ENCODE data around the gene ZMYM4.

ZMYM4 gene

DNA sequence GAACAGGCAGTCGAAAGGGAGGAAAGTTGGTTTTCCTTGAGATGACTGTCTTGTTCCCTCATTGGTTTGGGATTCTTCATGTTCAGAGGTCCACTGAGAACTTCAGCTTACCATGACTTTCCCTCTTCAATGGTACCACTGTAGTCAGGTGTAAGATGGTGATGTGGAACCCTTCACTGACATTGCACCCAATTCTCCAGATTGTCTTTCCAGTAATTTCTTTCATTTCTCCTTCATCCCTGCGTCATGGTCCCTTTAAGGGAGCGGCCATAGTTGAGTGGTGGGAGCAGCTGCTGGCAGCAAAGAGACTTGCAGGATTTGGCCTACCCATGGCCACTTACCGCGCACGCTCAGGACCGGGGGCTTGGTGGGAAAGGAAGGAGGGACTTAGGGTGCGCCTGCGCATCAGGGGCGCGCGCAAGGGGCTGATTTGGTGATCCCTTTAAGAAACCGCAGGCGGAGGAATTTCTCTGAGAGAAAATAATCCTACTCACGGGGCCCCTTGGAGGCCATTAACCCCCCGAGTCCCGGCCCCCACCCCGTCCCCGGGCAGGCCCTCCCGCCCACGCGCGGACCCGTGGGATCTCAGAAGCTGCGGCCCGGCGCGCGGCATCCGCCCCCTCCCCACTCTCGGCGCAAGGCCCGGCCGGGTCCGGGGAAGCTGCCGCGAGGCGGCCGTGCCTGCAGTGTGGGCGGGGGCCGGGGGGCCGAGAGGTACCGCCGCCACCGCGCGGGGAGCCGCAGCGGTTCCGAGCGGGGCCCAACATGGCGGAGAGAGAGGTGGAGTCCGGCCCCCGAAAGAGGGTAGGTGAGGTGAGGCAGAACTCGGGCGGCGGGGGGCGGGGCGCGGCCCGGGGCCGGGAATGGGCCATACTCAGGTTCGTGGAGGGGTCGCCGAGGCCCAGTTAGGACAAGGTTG is at the start of gene ZMYM4:
Gene ZMYM4 (plus strand): TSS at position 428 of the 919 bp plus-strand sequence. CDS start 338 bp downstream, at position 766.
- no peak for TF ChIP-seq CREB1 (IDR thresholded peaks at IDR 0.05; ENCODE audit: low read depth)
- peak; percentile 72; the same call in 1 of the 2 replicates for TF ChIP-seq TAF1 (IDR thresholded peaks at IDR 0.05; ENCODE audit: low read depth)
- TF ChIP-seq YY1 (IDR thresholded peaks at IDR 0.05; ENCODE audit: low read depth), result peak; percentile 90
- TF ChIP-seq, protein P1, sequence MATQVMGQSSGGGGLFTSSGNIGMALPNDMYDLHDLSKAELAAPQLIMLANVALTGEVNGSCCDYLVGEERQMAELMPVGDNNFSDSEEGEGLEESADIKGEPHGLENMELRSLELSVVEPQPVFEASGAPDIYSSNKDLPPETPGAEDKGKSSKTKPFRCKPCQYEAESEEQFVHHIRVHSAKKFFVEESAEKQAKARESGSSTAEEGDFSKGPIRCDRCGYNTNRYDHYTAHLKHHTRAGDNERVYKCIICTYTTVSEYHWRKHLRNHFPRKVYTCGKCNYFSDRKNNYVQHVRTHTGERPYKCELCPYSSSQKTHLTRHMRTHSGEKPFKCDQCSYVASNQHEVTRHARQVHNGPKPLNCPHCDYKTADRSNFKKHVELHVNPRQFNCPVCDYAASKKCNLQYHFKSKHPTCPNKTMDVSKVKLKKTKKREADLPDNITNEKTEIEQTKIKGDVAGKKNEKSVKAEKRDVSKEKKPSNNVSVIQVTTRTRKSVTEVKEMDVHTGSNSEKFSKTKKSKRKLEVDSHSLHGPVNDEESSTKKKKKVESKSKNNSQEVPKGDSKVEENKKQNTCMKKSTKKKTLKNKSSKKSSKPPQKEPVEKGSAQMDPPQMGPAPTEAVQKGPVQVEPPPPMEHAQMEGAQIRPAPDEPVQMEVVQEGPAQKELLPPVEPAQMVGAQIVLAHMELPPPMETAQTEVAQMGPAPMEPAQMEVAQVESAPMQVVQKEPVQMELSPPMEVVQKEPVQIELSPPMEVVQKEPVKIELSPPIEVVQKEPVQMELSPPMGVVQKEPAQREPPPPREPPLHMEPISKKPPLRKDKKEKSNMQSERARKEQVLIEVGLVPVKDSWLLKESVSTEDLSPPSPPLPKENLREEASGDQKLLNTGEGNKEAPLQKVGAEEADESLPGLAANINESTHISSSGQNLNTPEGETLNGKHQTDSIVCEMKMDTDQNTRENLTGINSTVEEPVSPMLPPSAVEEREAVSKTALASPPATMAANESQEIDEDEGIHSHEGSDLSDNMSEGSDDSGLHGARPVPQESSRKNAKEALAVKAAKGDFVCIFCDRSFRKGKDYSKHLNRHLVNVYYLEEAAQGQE (IDR thresholded peaks at IDR 0.05; ENCODE audit: low read depth), result no peak
- no peak for TF ChIP-seq NFIC (IDR thresholded peaks at IDR 0.05)
- TF ChIP-seq ZBTB7A (IDR thresholded peaks at IDR 0.05; ENCODE audit: low read depth), result peak; percentile 62; the same call in 1 of the 2 replicates
- no peak for TF ChIP-seq CEBPB (IDR thresholded peaks at IDR 0.05)
- TF ChIP-seq, protein P2, sequence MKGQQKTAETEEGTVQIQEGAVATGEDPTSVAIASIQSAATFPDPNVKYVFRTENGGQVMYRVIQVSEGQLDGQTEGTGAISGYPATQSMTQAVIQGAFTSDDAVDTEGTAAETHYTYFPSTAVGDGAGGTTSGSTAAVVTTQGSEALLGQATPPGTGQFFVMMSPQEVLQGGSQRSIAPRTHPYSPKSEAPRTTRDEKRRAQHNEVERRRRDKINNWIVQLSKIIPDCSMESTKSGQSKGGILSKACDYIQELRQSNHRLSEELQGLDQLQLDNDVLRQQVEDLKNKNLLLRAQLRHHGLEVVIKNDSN (IDR thresholded peaks at IDR 0.05), result no peak
- TF ChIP-seq, protein P3, sequence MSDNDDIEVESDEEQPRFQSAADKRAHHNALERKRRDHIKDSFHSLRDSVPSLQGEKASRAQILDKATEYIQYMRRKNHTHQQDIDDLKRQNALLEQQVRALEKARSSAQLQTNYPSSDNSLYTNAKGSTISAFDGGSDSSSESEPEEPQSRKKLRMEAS (IDR thresholded peaks at IDR 0.05), result peak; percentile 51
- no peak for TF ChIP-seq FOXM1 (IDR thresholded peaks at IDR 0.05; ENCODE audit: borderline replicate concordance, low read depth)
- peak; percentile 50; the same call in 1 of the 2 replicates for TF ChIP-seq TEAD4 (IDR thresholded peaks at IDR 0.05)
- TF ChIP-seq TCF12 (IDR thresholded peaks at IDR 0.05; ENCODE audit: low read depth), result 0 out of 2 replicates have a peak, but pooled peaks have one; percentile 19
- peak; percentile 28; the same call in 1 of the 2 replicates for TF ChIP-seq EGR1 (IDR thresholded peaks at IDR 0.05)
- no peak for TF ChIP-seq RAD21 (IDR thresholded peaks at IDR 0.05; ENCODE audit: low read depth)
- no peak for TF ChIP-seq EP300 (IDR thresholded peaks at IDR 0.05; ENCODE audit: borderline replicate concordance)

DNA sequence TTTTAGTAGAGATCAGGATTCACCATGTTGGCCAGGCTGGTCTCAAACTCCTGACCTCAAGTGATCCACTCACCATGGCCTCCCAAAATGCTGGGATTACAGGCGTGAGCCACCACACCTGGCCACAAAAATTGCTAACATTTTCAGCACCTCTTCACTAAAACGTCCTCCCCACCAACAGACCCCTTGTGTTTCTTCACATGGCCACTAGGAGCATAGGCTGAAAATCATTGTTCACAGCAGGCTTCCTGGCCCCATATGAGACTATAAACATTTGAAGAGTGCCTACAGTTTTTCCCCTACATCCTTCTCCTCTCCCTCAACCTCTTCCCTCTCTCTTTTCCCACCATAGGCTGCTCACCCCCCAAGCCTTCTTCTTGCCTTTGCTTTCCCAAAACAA is 47.5 kb upstream of the ZMYM4 start:
- TF ChIP-seq EP300 (IDR thresholded peaks at IDR 0.05; ENCODE audit: borderline replicate concordance) (no peak), EGR1 (IDR thresholded peaks at IDR 0.05) (no peak), CREB1 (IDR thresholded peaks at IDR 0.05; ENCODE audit: low read depth) (no peak), TEAD4 (IDR thresholded peaks at IDR 0.05) (no peak), CEBPB (IDR thresholded peaks at IDR 0.05) (no peak), RAD21 (IDR thresholded peaks at IDR 0.05; ENCODE audit: low read depth) (no peak)
- TF ChIP-seq, protein P2 (IDR thresholded peaks at IDR 0.05), result no peak

DNA sequence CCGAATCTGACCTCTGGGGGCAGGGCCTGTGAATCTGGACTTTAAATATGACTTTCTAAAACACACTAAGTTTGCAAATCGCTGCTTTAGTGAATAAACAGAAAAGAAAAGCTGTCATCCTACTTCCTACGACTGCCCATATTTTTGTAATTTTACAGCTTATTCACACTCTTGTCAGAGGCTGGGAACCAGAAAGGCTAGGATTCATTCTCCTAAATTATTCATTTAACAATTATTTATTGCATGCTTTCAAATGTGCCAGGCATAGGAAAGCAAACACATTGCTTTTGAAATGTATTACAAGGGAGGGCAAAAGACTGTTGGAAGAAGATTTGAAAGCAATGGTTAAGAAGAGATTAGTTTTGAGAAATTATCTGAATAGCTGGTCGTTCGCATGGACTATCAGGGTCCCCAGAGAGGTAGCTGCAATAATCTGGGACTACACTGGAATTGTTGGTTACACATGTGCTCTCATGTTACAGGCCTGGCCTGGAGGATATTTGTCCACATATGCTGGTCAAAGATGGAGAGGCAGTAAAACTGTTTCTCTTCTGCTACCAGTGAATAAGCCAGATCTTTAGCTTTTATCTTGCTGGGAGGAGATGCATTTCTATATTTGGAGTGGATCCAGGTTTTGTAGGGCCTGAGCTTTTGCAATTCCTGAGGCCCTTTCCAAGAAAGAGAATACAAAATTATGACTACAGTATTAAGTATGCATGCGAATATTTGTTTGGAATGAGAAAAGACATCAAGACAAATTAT is 46.0 kb upstream of the ZMYM4 start:
- no peak for TF ChIP-seq FOXM1 (IDR thresholded peaks at IDR 0.05; ENCODE audit: borderline replicate concordance, low read depth)

DNA sequence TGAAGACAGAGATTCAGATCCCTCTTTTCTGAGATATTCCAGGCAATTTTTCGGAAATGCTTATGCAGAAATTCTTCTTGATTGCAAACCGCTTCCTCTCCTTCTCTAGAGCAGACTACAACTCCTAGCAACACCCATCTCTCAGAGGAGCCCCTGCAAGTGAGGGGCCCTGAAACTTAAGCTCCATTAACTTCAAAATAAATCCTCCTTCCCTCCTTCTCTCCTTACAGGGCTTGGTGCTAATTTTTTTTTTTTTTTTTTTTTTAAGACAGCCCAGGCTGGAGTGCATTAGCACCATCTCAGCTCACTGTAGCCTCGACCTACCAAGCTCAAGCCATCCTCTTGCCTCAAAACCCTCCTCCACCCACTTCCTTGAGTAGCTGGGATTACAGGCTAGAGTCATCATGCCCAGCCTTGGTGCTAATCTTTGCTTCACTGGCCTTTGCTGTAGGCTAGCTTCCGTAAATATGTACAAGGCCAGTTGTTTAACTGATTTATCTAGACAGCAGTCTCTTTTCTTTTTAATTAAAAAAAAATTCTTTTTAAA is 45.4 kb upstream of the ZMYM4 start:
- no peak for TF ChIP-seq ZBTB7A (IDR thresholded peaks at IDR 0.05; ENCODE audit: low read depth)
- TF ChIP-seq TAF1 (IDR thresholded peaks at IDR 0.05; ENCODE audit: low read depth), result no peak
- TF ChIP-seq, protein P3 (IDR thresholded peaks at IDR 0.05), result no peak
- TF ChIP-seq, protein P2 (IDR thresholded peaks at IDR 0.05), result no peak
- no peak for TF ChIP-seq NFIC (IDR thresholded peaks at IDR 0.05)
- TF ChIP-seq TEAD4 (IDR thresholded peaks at IDR 0.05), result no peak
- no peak for TF ChIP-seq FOXM1 (IDR thresholded peaks at IDR 0.05; ENCODE audit: borderline replicate concordance, low read depth)

DNA sequence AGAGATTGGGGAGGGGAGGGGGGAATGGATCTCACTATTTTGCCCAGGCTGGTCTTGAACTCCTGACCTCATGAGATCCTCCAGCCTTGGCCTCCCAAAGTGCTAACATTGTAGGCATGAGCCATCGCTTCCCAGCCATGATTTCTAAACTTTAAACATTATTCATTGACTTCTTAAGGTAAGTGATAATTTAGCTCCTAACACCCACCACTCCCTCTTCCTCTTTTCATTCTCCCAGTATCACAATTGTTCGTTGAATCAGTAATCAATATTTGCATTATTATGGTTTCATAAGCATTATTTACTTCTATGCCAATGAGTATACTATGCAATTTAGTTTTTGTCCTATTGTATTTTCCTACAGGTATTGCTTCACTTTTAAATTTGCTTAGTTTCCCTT is 42.0 kb upstream of the ZMYM4 start:
- no peak for TF ChIP-seq ZBTB7A (IDR thresholded peaks at IDR 0.05; ENCODE audit: low read depth)
- no peak for TF ChIP-seq TEAD4 (IDR thresholded peaks at IDR 0.05)
- TF ChIP-seq CEBPB (IDR thresholded peaks at IDR 0.05), result no peak
- TF ChIP-seq CREB1 (IDR thresholded peaks at IDR 0.05; ENCODE audit: low read depth), result no peak
- TF ChIP-seq, protein P2 (IDR thresholded peaks at IDR 0.05), result no peak
- TF ChIP-seq EGR1 (IDR thresholded peaks at IDR 0.05), result no peak
- TF ChIP-seq, protein P1 (IDR thresholded peaks at IDR 0.05; ENCODE audit: low read depth), result no peak
- no peak for TF ChIP-seq EP300 (IDR thresholded peaks at IDR 0.05; ENCODE audit: borderline replicate concordance)
- TF ChIP-seq YY1 (IDR thresholded peaks at IDR 0.05; ENCODE audit: low read depth), result no peak
- TF ChIP-seq RAD21 (IDR thresholded peaks at IDR 0.05; ENCODE audit: low read depth), result no peak

All from Ishikawa (cell line).